K562 (cell line): Measurements from ENCODE around the gene HCST. TPM values are rescaled to one million over a fixed set of nuclear protein-coding genes. Genes with fewer than 3 reads are reported as not detected.

Source experiments
- BRCA1 ChIP-seq, 2 experiments: fragments of 450-650 bp in 1 of 2; sonication (generic) in 1 of 2; formaldehyde crosslinking in 1 of 2; IDR thresholded peaks; 2 replicates each; pipeline versions ENCODE4 v1.5.0 to v1.6.1; 2017 to 2020; ENCODE audit warnings: mild to moderate bottlenecking in 1 of 2, missing genetic modification reagents in 1 of 2
- CBX2 ChIP-seq: fragments of 200-600 bp; sonication (generic); IDR thresholded peaks from one replicate; pipeline ENCODE4 v1.6.1; 2012; ENCODE audit warnings: mild to moderate bottlenecking, low read length, inconsistent platforms; ENCODE audit not compliant: insufficient read depth, poor library complexity, severe bottlenecking
- CBX3 ChIP-seq, 2 experiments: IDR thresholded peaks; 1 replicate in 1 of 2; 2 replicates in 1 of 2; pipeline ENCODE4 v1.6.1; 2012; ENCODE audit warnings: inconsistent platforms in 2 of 2, low read length in 2 of 2, borderline replicate concordance in 1 of 2, control low read depth in 1 of 2
- CREB1 ChIP-seq, 2 experiments: sonication (generic) in 1 of 2; formaldehyde crosslinking in 1 of 2; IDR thresholded peaks; 2 replicates each; pipeline versions ENCODE4 v1.6.1 to v1.8.0; 2012 to 2022; ENCODE audit warnings: inconsistent platforms in 1 of 2, mild to moderate bottlenecking in 1 of 2, missing genetic modification reagents in 1 of 2, moderate library complexity in 1 of 2
- CREB3 ChIP-seq: fragments of 450-650 bp; conservative IDR thresholded peaks from 2 replicates; pipeline ENCODE4 v1.6.1; 2016; ENCODE audit warnings: missing genetic modification characterization, low read depth, mild to moderate bottlenecking, missing compliant biosample characterization, moderate library complexity
- E2F4 ChIP-seq: sonication (generic); formaldehyde crosslinking; IDR thresholded peaks from 2 replicates; pipeline ENCODE4 v1.8.0; 2022; ENCODE audit warnings: mild to moderate bottlenecking, low read depth, missing genetic modification reagents
- EGR1 ChIP-seq: fragments of 450-650 bp; conservative IDR thresholded peaks from 2 replicates; pipeline ENCODE4 v1.6.1; 2017; ENCODE audit warnings: mild to moderate bottlenecking
- EZH2 ChIP-seq: IDR thresholded peaks from 2 replicates; pipeline ENCODE4 v1.6.1; 2012; ENCODE audit warnings: low read depth, mild to moderate bottlenecking, inconsistent platforms, low read length, borderline replicate concordance
- GABPA ChIP-seq: fragments of 200-800 bp; sonication (Bioruptor generic); conservative IDR thresholded peaks from 2 replicates; pipeline ENCODE4 v1.6.1; 2016; ENCODE audit warnings: low read depth, missing genetic modification characterization, missing compliant biosample characterization
- GTF2A2 ChIP-seq: IDR thresholded peaks from 2 replicates; pipeline ENCODE4 v1.6.1; 2016; ENCODE audit warnings: mild to moderate bottlenecking, missing genetic modification characterization, missing compliant biosample characterization
- HDAC8 ChIP-seq: fragments of 450-650 bp; IDR thresholded peaks from 2 replicates; pipeline ENCODE4 v1.6.1; 2016; ENCODE audit warnings: mild to moderate bottlenecking, missing genetic modification characterization, moderate library complexity, missing compliant biosample characterization
- ID3 ChIP-seq, 2 experiments: fragments of 250-450 bp in 1 of 2; fragments of 450-650 bp in 1 of 2; sonication (Bioruptor Pico) in 1 of 2; IDR thresholded peaks; 2 replicates each; pipeline versions ENCODE4 v1.6.1 to v1.8.0; 2016 to 2021; ENCODE audit warnings: mild to moderate bottlenecking in 2 of 2, moderate library complexity in 2 of 2, missing compliant biosample characterization in 1 of 2, missing genetic modification characterization in 1 of 2
- POLR2AphosphoS2 ChIP-seq: IDR thresholded peaks from 2 replicates; pipeline ENCODE4 v1.6.1; 2012; ENCODE audit warnings: low read length, improper control_type of control experiment
- POLR2G ChIP-seq: fragments of 200-400 bp; formaldehyde crosslinking; IDR thresholded peaks from 2 replicates; pipeline ENCODE4 v1.6.1; 2017; ENCODE audit warnings: low read depth, mild to moderate bottlenecking, antibody characterized with exemption, low read length, moderate library complexity
- RBM14 ChIP-seq: fragments of 200-400 bp; formaldehyde crosslinking; IDR thresholded peaks from 2 replicates; pipeline ENCODE4 v1.6.1; 2018; ENCODE audit warnings: low read depth, mild to moderate bottlenecking, low read length, moderate library complexity, borderline replicate concordance; ENCODE audit not compliant: insufficient read depth
- TCF7L2 ChIP-seq: fragments of 150-350 bp; IDR thresholded peaks from 2 replicates; pipeline ENCODE4 v1.6.1; 2016; ENCODE audit warnings: low read depth, mild to moderate bottlenecking, low read length, moderate library complexity
- TFE3 ChIP-seq: fragments of 450-650 bp; formaldehyde crosslinking; IDR thresholded peaks from 2 replicates; pipeline ENCODE4 v1.4.0; 2020; ENCODE audit warnings: mild to moderate bottlenecking, mixed read lengths
- ZBTB43 ChIP-seq: sonication (generic); formaldehyde crosslinking; IDR thresholded peaks from 2 replicates; pipeline ENCODE4 v1.8.0; 2023; ENCODE audit warnings: mild to moderate bottlenecking, missing genetic modification reagents
- ZNF384 ChIP-seq: IDR thresholded peaks from 2 replicates; pipeline ENCODE4 v1.6.1; 2012; ENCODE audit warnings: low read depth, low read length, improper control_type of control experiment
- ZNF75A ChIP-seq: fragments of 450-650 bp; formaldehyde crosslinking; IDR thresholded peaks from 2 replicates; pipeline ENCODE4 v1.4.0; 2020; ENCODE audit warnings: mild to moderate bottlenecking
- polyA plus RNA-seq, 8 experiments: library from polyadenylated mRNA; depleted of rRNA in 4 of 8; stranded (reverse) in 5 of 8; unstranded in 3 of 8; fragments of >200 nt; fragmentation: Nextera tagmentation in 2 of 8; fragmentation: Illumina TruSeq in 1 of 8; extraction: Ambion mirVana in 2 of 8; extraction: Trizol in 1 of 8; gene quantifications; 2 replicates each; pipeline versions ENCODE4 v1.2.1 to v1.2.3, GENCODE V29; 2011 to 2014; ENCODE audit warnings: inconsistent platforms in 1 of 8, missing spikeins in 1 of 8
- total RNA-seq, 7 experiments: library from RNA; depleted of rRNA in 6 of 7; stranded (reverse); fragments of >200 nt in 6 of 7; fragmentation: Illumina TruSeq in 2 of 7; extraction: Trizol in 2 of 7; gene quantifications; 2 replicates each; pipeline versions ENCODE4 v1.2.1 to v1.2.3, GENCODE V29; 2011 to 2021; ENCODE audit warnings: low replicate concordance in 1 of 7

Gene HCST
- total and polyA plus RNA-seq, 9 of the 15 experiments (the other 6 are each of a cell fraction or from before 2014, with no cell fraction given) = 0.29 to 1.9 (median 0.95) TPM; not detected in 2

- peak; percentile 31; the same call in 1 of the 2 replicates for TF ChIP-seq E2F4 (CRISPR knock-in tag)
- TF ChIP-seq ZNF384 = peak; percentile 84
- TF ChIP-seq CBX2 = no peak
- peak; percentile 46; the same call in 1 of the 2 replicates for TF ChIP-seq GABPA (tag)
- no peak for TF ChIP-seq ID3 (CRISPR knock-in tag; IDR thresholded peaks at IDR 0.05)
- no peak for TF ChIP-seq ID3 (tag; IDR thresholded peaks at IDR 0.05)
- TF ChIP-seq TCF7L2 = no peak
- no peak for TF ChIP-seq HDAC8
- no peak for TF ChIP-seq CREB3 (tag)
- no peak for TF ChIP-seq CBX3 (IDR thresholded peaks at IDR 0.05; ENCODE audit: borderline replicate concordance in 1 of 2, low read length in 2 of 2)
- TF ChIP-seq ZNF75A = no peak
- no peak for TF ChIP-seq BRCA1 (IDR thresholded peaks at IDR 0.05)
- TF ChIP-seq BRCA1 (CRISPR knock-in tag; IDR thresholded peaks at IDR 0.05) = no peak
- TF ChIP-seq GTF2A2 (tag) = no peak
- TF ChIP-seq RBM14 = no peak
- no peak for TF ChIP-seq TFE3 (CRISPR knock-in tag)
- no peak for TF ChIP-seq POLR2AphosphoS2
- TF ChIP-seq ZBTB43 (CRISPR knock-in tag) = no peak
- peak; percentile 81 for TF ChIP-seq CREB1 (IDR thresholded peaks at IDR 0.05)
- peak; percentile 69 for TF ChIP-seq CREB1 (CRISPR knock-in tag; IDR thresholded peaks at IDR 0.05)
- TF ChIP-seq EZH2 = no peak
- no peak for TF ChIP-seq POLR2G
- peak; percentile 98 for TF ChIP-seq EGR1
These were observed 2.6 kb upstream of the HCST start (continued) for GRCh38 chr19:35899547-35900214.
